ENCODE measurements around the gene RECK. TPM values are rescaled to one million over a fixed set of nuclear protein-coding genes. Genes with fewer than 3 reads are reported as not detected.

Gene RECK
- total RNA-seq, 1 donor from 2014 or later, result 3.8 TPM

- Mint-ChIP-seq H3K27ac (peak overlapping the region; percentile 14), H3K4me3 (no peak overlapping the region), H3K4me1 (ENCODE audit: low read depth) (peaks cover 20% of the 10 kb centered on the region), H3K9me3 (peaks cover 7% of the 10 kb centered on the region), H3K36me3 (ENCODE audit: low read depth) (peaks cover 9% of the 10 kb centered on the region), H3K27me3 (ENCODE audit: insufficient read depth) (no peaks in the 10 kb centered on the region)
- intact Hi-C loops (cut with micrococcal nuclease), result loop anchor here (5.0 kb wide), 1 partner anchor 54 kb away; the partner anchor contains the start of gene RECK
- DNase-seq (ENCODE audit: low spot score), result no peak
These were observed 54.6 kb downstream of the RECK start for GRCh38 chr9:36091026-36091953.

DNA sequence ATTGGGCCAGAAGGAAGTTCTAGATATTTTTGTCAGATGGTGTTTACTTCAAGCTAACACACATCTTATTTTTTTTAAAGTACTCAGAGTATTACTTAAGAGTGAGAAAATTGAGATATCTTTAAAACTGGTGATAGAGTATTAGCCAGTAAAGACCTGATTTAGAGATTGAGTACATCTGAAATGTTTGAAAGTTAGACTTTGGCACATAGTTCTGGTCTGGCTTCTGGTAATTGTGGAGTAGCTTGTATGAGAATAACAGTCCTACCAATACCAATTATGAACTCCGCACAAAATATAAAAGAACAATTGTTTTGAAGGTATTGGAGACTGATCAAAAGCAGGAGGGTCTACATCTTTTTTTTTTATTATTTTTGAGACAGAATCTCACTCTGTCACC, 55.3 kb downstream of the RECK start:
- no peak overlapping the region for H3K4me3 Mint-ChIP-seq
- intact Hi-C loops (cut with micrococcal nuclease), result loop anchor here (5.0 kb wide), 1 partner anchor 55 kb away; the partner anchor contains the start of gene RECK
- DNase-seq (ENCODE audit: low spot score), result no peak
- peaks cover 7% of the 10 kb centered on the region for H3K9me3 Mint-ChIP-seq
- peaks cover 20% of the 10 kb centered on the region for H3K4me1 Mint-ChIP-seq (ENCODE audit: low read depth)
- no peak overlapping the region for H3K27ac Mint-ChIP-seq
- H3K36me3 Mint-ChIP-seq (ENCODE audit: low read depth), result peaks cover 8% of the 10 kb centered on the region
- H3K27me3 Mint-ChIP-seq (ENCODE audit: insufficient read depth), result no peaks in the 10 kb centered on the region

DNA sequence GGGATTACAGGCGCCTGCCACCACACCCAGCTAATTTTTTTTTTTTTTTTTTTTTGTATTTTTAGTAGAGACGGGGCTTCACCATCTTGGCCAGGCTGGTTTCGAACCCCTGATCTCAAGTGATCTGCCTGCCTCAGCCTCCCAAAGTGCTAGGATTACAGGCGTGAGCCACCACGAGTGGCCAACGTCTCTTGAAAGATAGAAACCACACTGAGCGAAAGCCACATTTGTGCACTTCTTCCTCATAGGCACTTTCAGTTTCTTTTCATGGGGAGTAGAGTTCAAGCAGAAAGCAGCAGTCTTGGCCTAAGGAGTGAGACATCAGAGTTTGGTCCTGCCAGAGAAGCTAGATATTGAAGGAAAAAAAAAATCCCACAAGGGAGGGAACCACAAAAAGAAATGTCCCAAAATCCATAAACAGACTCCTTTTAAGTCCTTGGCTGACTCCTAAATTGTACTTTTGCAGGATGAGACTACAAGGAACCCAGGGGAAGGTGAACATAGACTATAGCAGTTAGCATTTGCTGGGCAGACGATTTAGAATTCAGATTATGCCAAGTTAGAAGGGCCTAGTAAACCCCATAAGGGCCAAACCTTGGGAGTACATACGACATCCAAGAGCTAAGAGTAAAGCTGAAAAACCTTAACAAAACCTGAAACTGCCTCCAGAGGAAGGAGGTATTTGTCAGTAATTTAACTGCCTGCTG, 55.9 kb downstream of the RECK start:
- peak overlapping the region; percentile 82 for H3K27ac Mint-ChIP-seq
- H3K4me1 Mint-ChIP-seq (ENCODE audit: low read depth), result peaks cover 20% of the 10 kb centered on the region
- intact Hi-C loops (cut with micrococcal nuclease), result loop anchor here (5.0 kb wide), 1 partner anchor 55 kb away; the partner anchor contains the start of gene RECK
- H3K9me3 Mint-ChIP-seq, result peaks cover 7% of the 10 kb centered on the region
- peaks cover 5% of the 10 kb centered on the region for H3K36me3 Mint-ChIP-seq (ENCODE audit: low read depth)
- H3K4me3 Mint-ChIP-seq, result no peak overlapping the region
- peak; percentile 49 for DNase-seq (ENCODE audit: low spot score)
- H3K27me3 Mint-ChIP-seq (ENCODE audit: insufficient read depth), result no peaks in the 10 kb centered on the region

- Mint-ChIP-seq H3K4me1 (ENCODE audit: low read depth) (peaks cover 20% of the 10 kb centered on the region), H3K36me3 (ENCODE audit: low read depth) (peaks cover 5% of the 10 kb centered on the region), H3K27me3 (ENCODE audit: insufficient read depth) (no peaks in the 10 kb centered on the region), H3K9me3 (peaks cover 7% of the 10 kb centered on the region), H3K27ac (no peak overlapping the region), H3K4me3 (no peak overlapping the region)
- intact Hi-C loops (cut with micrococcal nuclease), result loop anchor here (5.0 kb wide), 1 partner anchor 56 kb away; the partner anchor contains the start of gene RECK
- DNase-seq (ENCODE audit: low spot score), result no peak
These were observed 56.7 kb downstream of the RECK start for GRCh38 chr9:36093384-36093783.

DNA sequence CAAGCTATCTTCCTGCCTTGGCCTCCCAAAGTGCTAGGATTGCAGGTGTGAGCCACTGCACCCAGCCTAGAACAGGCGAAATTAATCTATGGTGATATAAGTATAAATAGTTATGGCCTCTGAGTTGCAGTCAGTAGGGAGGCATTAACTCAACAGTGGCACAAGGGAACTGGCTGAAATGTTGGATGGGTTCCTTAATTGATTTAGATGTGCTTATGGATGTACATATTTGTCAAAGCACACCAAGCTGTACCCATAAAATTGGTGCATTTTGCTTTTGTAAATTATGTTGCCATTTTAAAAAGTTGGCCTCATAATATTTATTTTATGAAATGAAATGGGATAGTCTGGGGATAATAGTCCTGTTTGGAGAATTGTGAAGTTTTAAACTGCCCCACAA, 63.0 kb downstream of the RECK start:
- H3K4me1 Mint-ChIP-seq (ENCODE audit: low read depth), result peaks cover 8% of the 10 kb centered on the region
- H3K4me3 Mint-ChIP-seq, result no peak overlapping the region
- H3K27ac Mint-ChIP-seq, result no peak overlapping the region
- DNase-seq (ENCODE audit: low spot score), result no peak
- no peaks in the 10 kb centered on the region for H3K9me3 Mint-ChIP-seq
- no peaks in the 10 kb centered on the region for H3K36me3 Mint-ChIP-seq (ENCODE audit: low read depth)
- intact Hi-C loops (cut with micrococcal nuclease), result no loop called here
- peaks cover 2% of the 10 kb centered on the region for H3K27me3 Mint-ChIP-seq (ENCODE audit: insufficient read depth)

DNA sequence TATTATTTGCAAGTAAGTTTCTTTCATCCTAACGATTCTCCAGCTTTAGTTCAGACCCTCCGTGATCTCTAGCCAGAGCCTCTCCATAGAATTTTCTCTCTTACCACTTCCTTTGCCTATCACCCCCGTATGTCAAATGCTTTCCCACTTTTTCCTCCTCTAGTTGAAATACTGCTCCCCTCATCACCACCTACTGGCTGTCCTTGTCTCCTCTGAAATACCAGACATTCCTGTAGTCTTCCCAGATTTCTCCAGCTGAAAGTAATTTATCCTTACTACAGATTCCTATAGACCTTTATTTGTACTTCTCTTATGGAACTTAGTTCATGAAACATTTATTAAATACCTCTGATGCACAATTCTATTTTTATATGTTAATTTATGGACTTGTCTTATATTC, 63.8 kb downstream of the RECK start:
- intact Hi-C loops (cut with micrococcal nuclease), result no loop called here
- H3K4me1 Mint-ChIP-seq (ENCODE audit: low read depth), result peaks cover 8% of the 10 kb centered on the region

GRCh38 chr9:36101916-36102741, 65.4 kb downstream of the RECK start:
- Mint-ChIP-seq H3K27ac (no peak overlapping the region), H3K36me3 (ENCODE audit: low read depth) (no peaks in the 10 kb centered on the region), H3K4me3 (no peak overlapping the region), H3K9me3 (no peaks in the 10 kb centered on the region), H3K4me1 (ENCODE audit: low read depth) (peaks cover 8% of the 10 kb centered on the region), H3K27me3 (ENCODE audit: insufficient read depth) (peaks cover 2% of the 10 kb centered on the region)
- intact Hi-C loops (cut with micrococcal nuclease), result no loop called here
- no peak for DNase-seq (ENCODE audit: low spot score)

More for the DNA sequence above, 63.8 kb downstream of the RECK start:
- no peaks in the 10 kb centered on the region for H3K36me3 Mint-ChIP-seq (ENCODE audit: low read depth)
- peaks cover 2% of the 10 kb centered on the region for H3K27me3 Mint-ChIP-seq (ENCODE audit: insufficient read depth)
- no peak for DNase-seq (ENCODE audit: low spot score)
- H3K27ac Mint-ChIP-seq, result no peak overlapping the region
- no peaks in the 10 kb centered on the region for H3K9me3 Mint-ChIP-seq
- no peak overlapping the region for H3K4me3 Mint-ChIP-seq

- Mint-ChIP-seq H3K36me3 (ENCODE audit: low read depth) (no peaks in the 10 kb centered on the region), H3K27me3 (ENCODE audit: insufficient read depth) (peaks cover 2% of the 10 kb centered on the region), H3K9me3 (no peaks in the 10 kb centered on the region), H3K4me1 (ENCODE audit: low read depth) (peaks cover 8% of the 10 kb centered on the region), H3K4me3 (no peak overlapping the region), H3K27ac (no peak overlapping the region)
- intact Hi-C loops (cut with micrococcal nuclease), result loop anchor here (1.0 kb wide), 5 partner anchors 33 to 226 kb away; partner anchors contain the start of genes CLTA and GLIPR2
- DNase-seq (ENCODE audit: low spot score), result peak; percentile 75
These were observed 66.2 kb downstream of the RECK start for GRCh38 chr9:36102742-36103495.

- H3K4me1 Mint-ChIP-seq (ENCODE audit: low read depth), result peaks cover 13% of the 10 kb centered on the region
- no peaks in the 10 kb centered on the region for H3K9me3 Mint-ChIP-seq
- no peak for DNase-seq (ENCODE audit: low spot score)
- H3K27me3 Mint-ChIP-seq (ENCODE audit: insufficient read depth), result no peaks in the 10 kb centered on the region
- H3K36me3 Mint-ChIP-seq (ENCODE audit: low read depth), result peaks cover 10% of the 10 kb centered on the region
- intact Hi-C loops (cut with micrococcal nuclease), result no loop called here
- H3K27ac Mint-ChIP-seq, result peak overlapping the region; percentile 0
- H3K4me3 Mint-ChIP-seq, result no peak overlapping the region
These were observed 72.4 kb downstream of the RECK start for GRCh38 chr9:36109071-36109470.

- Mint-ChIP-seq H3K27me3 (ENCODE audit: insufficient read depth) (no peaks in the 10 kb centered on the region), H3K27ac (no peak overlapping the region), H3K4me1 (ENCODE audit: low read depth) (peaks cover 13% of the 10 kb centered on the region), H3K9me3 (no peaks in the 10 kb centered on the region), H3K36me3 (ENCODE audit: low read depth) (peaks cover 10% of the 10 kb centered on the region), H3K4me3 (no peak overlapping the region)
- intact Hi-C loops (cut with micrococcal nuclease), result no loop called here
- no peak for DNase-seq (ENCODE audit: low spot score)
These were observed 73.7 kb downstream of the RECK start for GRCh38 chr9:36110434-36110833.

GRCh38 chr9:36112516-36112915, 75.8 kb downstream of the RECK start:
- Mint-ChIP-seq H3K27ac (no peak overlapping the region), H3K27me3 (ENCODE audit: insufficient read depth) (no peaks in the 10 kb centered on the region)
- intact Hi-C loops (cut with micrococcal nuclease), result no loop called here

GRCh38 chr9:36113999-36114398, 77.3 kb downstream of the RECK start:
- Mint-ChIP-seq H3K27me3 (ENCODE audit: insufficient read depth) (no peaks in the 10 kb centered on the region), H3K27ac (no peak overlapping the region), H3K9me3 (no peaks in the 10 kb centered on the region), H3K36me3 (ENCODE audit: low read depth) (peaks cover 12% of the 10 kb centered on the region), H3K4me3 (no peak overlapping the region), H3K4me1 (ENCODE audit: low read depth) (peaks cover 2% of the 10 kb centered on the region)
- intact Hi-C loops (cut with micrococcal nuclease), result no loop called here
- no peak for DNase-seq (ENCODE audit: low spot score)

More at GRCh38 chr9:36112516-36112915, 75.8 kb downstream of the RECK start:
- no peak overlapping the region for H3K4me3 Mint-ChIP-seq
- DNase-seq (ENCODE audit: low spot score), result no peak
- peaks cover 10% of the 10 kb centered on the region for H3K36me3 Mint-ChIP-seq (ENCODE audit: low read depth)
- peaks cover 13% of the 10 kb centered on the region for H3K4me1 Mint-ChIP-seq (ENCODE audit: low read depth)
- H3K9me3 Mint-ChIP-seq, result no peaks in the 10 kb centered on the region
